HepG2 (cell line): ENCODE measurements around the gene TDRD10. TPM values are rescaled to one million over a fixed set of nuclear protein-coding genes. Genes with fewer than 3 reads are reported as not detected.

Experiments
- ELF3 ChIP-seq: IDR thresholded peaks from 2 replicates; pipeline ENCODE4 v1.6.1; 2016; ENCODE audit warnings: missing genetic modification reagents, missing compliant biosample characterization
- ERF ChIP-seq: IDR thresholded peaks from 2 replicates; pipeline ENCODE4 v1.6.1; 2018; ENCODE audit warnings: missing biosample characterization, missing genetic modification reagents
- TAF1 ChIP-seq: sonication (generic); formaldehyde crosslinking; IDR thresholded peaks from 2 replicates; pipeline ENCODE4 v1.4.0; 2020; ENCODE audit warnings: missing genetic modification reagents
- ZNF781 ChIP-seq: sonication (generic); formaldehyde crosslinking; IDR thresholded peaks from 2 replicates; pipeline ENCODE4 v1.5.1; 2020; ENCODE audit warnings: borderline replicate concordance, mild to moderate bottlenecking, missing genetic modification reagents; ENCODE audit errors: not compliant biosample characterization
- polyA plus RNA-seq, 8 experiments: library from polyadenylated mRNA; depleted of rRNA in 3 of 8; stranded (reverse) in 7 of 8; unstranded in 1 of 8; fragments of >200 nt; fragmentation: Illumina TruSeq in 4 of 8; extraction: Trizol in 4 of 8; gene quantifications; 2 replicates each; pipeline versions ENCODE4 v1.2.1 to v1.2.3, GENCODE V29; 2011 to 2016; ENCODE audit warnings: low read depth in 4 of 8, missing spikeins in 1 of 8, mixed read lengths in 1 of 8; ENCODE audit not compliant: insufficient read depth in 1 of 8
- total RNA-seq, 5 experiments: library from RNA; depleted of rRNA; stranded (reverse); fragments of >200 nt; fragmentation: Illumina TruSeq; extraction: Trizol; gene quantifications; 2 replicates each; pipeline ENCODE4 v1.2.3, GENCODE V29; 2016; ENCODE audit warnings: low read depth in 1 of 5
- TF ChIP-seq, protein P1 (sequence below): sonication (generic); formaldehyde crosslinking; IDR thresholded peaks from 2 replicates; pipeline ENCODE4 v1.4.0; 2020; ENCODE audit warnings: missing genetic modification reagents
- TF ChIP-seq, protein P2 (sequence below): sonication (generic); formaldehyde crosslinking; IDR thresholded peaks from 2 replicates; pipeline ENCODE4 v1.4.0; 2020; ENCODE audit warnings: missing genetic modification reagents
- TF ChIP-seq, protein P3 (sequence below): sonication (generic); formaldehyde crosslinking; IDR thresholded peaks from 2 replicates; pipeline ENCODE4 v1.4.0; 2020; ENCODE audit warnings: mild to moderate bottlenecking, low read depth, missing genetic modification reagents
- TF ChIP-seq, protein P4 (sequence below): sonication (generic); formaldehyde crosslinking; IDR thresholded peaks from 2 replicates; pipeline ENCODE4 v1.5.1; 2020; ENCODE audit warnings: mild to moderate bottlenecking, missing genetic modification reagents, borderline replicate concordance
- TF ChIP-seq, protein P5 (sequence below): sonication (generic); formaldehyde crosslinking; IDR thresholded peaks from 2 replicates; pipeline ENCODE4 v1.5.1; 2020; ENCODE audit warnings: missing genetic modification reagents, mild to moderate bottlenecking, borderline replicate concordance
- TF ChIP-seq, protein P6 (sequence below): sonication (generic); formaldehyde crosslinking; IDR thresholded peaks from 2 replicates; pipeline ENCODE4 v1.4.0; 2020; ENCODE audit warnings: low read depth, mild to moderate bottlenecking, missing genetic modification reagents

Gene TDRD10
- total and polyA plus RNA-seq, 2 of the 13 experiments (the other 11 are each of a cell fraction or from before 2014, with no cell fraction given), result not detected

DNA sequence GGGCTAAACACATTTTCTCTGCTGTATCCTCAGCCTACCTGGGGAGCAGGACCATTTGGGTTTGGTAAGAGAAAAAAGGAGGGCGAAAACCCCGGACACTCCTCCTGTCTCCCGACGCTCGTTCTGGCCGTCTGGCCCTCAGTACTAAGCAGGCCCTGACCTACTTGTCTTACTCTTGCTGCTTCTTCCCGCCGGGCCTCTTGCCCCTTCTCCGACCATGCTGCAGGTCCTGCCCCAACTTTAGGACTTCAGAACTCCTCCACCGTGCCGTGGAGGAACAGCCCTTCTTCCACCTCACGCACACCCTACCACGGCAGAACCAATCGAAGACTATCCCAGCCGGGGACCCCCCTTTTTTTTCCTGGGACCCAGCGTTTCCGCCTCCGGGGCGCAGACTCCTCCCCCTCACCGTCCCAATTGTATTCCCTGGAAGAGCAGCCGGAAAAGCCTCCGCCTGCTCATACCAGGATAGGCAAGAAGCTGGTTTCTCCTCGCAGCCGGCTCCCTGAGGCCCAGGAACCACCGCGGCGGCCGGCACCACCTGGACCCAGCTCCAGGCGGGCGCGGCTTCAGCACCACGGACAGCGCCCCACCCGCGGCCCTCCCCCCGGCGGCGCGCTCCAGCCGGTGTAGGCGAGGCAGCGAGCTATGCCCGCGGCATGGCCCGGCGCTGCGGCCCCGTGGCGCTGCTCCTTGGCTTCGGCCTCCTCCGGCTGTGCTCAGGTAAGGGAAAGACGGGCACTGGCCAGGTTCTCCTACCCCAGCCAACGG is 65.6 kb downstream of the TDRD10 start, which contains the start of gene CHRNB2 (continued):
- TF ChIP-seq, protein P1, sequence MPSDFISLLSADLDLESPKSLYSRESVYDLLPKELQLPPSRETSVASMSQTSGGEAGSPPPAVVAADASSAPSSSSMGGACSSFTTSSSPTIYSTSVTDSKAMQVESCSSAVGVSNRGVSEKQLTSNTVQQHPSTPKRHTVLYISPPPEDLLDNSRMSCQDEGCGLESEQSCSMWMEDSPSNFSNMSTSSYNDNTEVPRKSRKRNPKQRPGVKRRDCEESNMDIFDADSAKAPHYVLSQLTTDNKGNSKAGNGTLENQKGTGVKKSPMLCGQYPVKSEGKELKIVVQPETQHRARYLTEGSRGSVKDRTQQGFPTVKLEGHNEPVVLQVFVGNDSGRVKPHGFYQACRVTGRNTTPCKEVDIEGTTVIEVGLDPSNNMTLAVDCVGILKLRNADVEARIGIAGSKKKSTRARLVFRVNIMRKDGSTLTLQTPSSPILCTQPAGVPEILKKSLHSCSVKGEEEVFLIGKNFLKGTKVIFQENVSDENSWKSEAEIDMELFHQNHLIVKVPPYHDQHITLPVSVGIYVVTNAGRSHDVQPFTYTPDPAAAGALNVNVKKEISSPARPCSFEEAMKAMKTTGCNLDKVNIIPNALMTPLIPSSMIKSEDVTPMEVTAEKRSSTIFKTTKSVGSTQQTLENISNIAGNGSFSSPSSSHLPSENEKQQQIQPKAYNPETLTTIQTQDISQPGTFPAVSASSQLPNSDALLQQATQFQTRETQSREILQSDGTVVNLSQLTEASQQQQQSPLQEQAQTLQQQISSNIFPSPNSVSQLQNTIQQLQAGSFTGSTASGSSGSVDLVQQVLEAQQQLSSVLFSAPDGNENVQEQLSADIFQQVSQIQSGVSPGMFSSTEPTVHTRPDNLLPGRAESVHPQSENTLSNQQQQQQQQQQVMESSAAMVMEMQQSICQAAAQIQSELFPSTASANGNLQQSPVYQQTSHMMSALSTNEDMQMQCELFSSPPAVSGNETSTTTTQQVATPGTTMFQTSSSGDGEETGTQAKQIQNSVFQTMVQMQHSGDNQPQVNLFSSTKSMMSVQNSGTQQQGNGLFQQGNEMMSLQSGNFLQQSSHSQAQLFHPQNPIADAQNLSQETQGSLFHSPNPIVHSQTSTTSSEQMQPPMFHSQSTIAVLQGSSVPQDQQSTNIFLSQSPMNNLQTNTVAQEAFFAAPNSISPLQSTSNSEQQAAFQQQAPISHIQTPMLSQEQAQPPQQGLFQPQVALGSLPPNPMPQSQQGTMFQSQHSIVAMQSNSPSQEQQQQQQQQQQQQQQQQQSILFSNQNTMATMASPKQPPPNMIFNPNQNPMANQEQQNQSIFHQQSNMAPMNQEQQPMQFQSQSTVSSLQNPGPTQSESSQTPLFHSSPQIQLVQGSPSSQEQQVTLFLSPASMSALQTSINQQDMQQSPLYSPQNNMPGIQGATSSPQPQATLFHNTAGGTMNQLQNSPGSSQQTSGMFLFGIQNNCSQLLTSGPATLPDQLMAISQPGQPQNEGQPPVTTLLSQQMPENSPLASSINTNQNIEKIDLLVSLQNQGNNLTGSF (CRISPR knock-in tag), result peak; percentile 96
- TF ChIP-seq TAF1 (CRISPR knock-in tag) (no peak), ELF3 (CRISPR knock-in tag) (peak; percentile 88), ERF (peak; percentile 99), ZNF781 (CRISPR knock-in tag) (no peak)
- TF ChIP-seq, protein P2, sequence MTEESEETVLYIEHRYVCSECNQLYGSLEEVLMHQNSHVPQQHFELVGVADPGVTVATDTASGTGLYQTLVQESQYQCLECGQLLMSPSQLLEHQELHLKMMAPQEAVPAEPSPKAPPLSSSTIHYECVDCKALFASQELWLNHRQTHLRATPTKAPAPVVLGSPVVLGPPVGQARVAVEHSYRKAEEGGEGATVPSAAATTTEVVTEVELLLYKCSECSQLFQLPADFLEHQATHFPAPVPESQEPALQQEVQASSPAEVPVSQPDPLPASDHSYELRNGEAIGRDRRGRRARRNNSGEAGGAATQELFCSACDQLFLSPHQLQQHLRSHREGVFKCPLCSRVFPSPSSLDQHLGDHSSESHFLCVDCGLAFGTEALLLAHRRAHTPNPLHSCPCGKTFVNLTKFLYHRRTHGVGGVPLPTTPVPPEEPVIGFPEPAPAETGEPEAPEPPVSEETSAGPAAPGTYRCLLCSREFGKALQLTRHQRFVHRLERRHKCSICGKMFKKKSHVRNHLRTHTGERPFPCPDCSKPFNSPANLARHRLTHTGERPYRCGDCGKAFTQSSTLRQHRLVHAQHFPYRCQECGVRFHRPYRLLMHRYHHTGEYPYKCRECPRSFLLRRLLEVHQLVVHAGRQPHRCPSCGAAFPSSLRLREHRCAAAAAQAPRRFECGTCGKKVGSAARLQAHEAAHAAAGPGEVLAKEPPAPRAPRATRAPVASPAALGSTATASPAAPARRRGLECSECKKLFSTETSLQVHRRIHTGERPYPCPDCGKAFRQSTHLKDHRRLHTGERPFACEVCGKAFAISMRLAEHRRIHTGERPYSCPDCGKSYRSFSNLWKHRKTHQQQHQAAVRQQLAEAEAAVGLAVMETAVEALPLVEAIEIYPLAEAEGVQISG (CRISPR knock-in tag), result peak; percentile 85
- TF ChIP-seq, protein P3, sequence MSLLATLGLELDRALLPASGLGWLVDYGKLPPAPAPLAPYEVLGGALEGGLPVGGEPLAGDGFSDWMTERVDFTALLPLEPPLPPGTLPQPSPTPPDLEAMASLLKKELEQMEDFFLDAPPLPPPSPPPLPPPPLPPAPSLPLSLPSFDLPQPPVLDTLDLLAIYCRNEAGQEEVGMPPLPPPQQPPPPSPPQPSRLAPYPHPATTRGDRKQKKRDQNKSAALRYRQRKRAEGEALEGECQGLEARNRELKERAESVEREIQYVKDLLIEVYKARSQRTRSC (CRISPR knock-in tag), result peak; percentile 91; the same call in 1 of the 2 replicates
- TF ChIP-seq, protein P4, sequence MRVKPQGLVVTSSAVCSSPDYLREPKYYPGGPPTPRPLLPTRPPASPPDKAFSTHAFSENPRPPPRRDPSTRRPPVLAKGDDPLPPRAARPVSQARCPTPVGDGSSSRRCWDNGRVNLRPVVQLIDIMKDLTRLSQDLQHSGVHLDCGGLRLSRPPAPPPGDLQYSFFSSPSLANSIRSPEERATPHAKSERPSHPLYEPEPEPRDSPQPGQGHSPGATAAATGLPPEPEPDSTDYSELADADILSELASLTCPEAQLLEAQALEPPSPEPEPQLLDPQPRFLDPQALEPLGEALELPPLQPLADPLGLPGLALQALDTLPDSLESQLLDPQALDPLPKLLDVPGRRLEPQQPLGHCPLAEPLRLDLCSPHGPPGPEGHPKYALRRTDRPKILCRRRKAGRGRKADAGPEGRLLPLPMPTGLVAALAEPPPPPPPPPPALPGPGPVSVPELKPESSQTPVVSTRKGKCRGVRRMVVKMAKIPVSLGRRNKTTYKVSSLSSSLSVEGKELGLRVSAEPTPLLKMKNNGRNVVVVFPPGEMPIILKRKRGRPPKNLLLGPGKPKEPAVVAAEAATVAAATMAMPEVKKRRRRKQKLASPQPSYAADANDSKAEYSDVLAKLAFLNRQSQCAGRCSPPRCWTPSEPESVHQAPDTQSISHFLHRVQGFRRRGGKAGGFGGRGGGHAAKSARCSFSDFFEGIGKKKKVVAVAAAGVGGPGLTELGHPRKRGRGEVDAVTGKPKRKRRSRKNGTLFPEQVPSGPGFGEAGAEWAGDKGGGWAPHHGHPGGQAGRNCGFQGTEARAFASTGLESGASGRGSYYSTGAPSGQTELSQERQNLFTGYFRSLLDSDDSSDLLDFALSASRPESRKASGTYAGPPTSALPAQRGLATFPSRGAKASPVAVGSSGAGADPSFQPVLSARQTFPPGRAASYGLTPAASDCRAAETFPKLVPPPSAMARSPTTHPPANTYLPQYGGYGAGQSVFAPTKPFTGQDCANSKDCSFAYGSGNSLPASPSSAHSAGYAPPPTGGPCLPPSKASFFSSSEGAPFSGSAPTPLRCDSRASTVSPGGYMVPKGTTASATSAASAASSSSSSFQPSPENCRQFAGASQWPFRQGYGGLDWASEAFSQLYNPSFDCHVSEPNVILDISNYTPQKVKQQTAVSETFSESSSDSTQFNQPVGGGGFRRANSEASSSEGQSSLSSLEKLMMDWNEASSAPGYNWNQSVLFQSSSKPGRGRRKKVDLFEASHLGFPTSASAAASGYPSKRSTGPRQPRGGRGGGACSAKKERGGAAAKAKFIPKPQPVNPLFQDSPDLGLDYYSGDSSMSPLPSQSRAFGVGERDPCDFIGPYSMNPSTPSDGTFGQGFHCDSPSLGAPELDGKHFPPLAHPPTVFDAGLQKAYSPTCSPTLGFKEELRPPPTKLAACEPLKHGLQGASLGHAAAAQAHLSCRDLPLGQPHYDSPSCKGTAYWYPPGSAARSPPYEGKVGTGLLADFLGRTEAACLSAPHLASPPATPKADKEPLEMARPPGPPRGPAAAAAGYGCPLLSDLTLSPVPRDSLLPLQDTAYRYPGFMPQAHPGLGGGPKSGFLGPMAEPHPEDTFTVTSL (CRISPR knock-in tag), result peak; percentile 36; the same call in 1 of the 2 replicates
- TF ChIP-seq, protein P5, sequence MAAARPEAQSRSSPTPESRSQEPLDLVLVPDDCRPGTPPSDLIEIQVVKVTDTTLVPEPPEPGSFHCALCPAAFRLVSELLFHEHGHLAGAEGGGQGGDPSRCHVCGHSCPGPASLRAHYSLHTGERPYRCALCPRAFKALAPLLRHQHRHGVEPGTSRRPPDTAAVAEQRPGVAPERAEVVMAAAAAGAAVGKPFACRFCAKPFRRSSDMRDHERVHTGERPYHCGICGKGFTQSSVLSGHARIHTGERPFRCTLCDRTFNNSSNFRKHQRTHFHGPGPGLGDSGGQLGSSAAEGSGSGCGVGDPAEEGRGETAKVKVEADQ, result peak; percentile 96; the same call in 1 of the 2 replicates
- TF ChIP-seq, protein P6, sequence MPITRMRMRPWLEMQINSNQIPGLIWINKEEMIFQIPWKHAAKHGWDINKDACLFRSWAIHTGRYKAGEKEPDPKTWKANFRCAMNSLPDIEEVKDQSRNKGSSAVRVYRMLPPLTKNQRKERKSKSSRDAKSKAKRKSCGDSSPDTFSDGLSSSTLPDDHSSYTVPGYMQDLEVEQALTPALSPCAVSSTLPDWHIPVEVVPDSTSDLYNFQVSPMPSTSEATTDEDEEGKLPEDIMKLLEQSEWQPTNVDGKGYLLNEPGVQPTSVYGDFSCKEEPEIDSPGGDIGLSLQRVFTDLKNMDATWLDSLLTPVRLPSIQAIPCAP (CRISPR knock-in tag), result no peak
